GM12873 (cell line): ENCODE data around the gene VPS16.

ENCODE experiments used
- CTCF ChIP-seq: IDR thresholded peaks from 2 replicates; pipeline ENCODE4 v1.5.1; 2012; ENCODE audit warnings: low read depth, mild to moderate bottlenecking, moderate library complexity, low read length, control low read depth; ENCODE audit not compliant: insufficient read depth; ENCODE audit errors: missing control alignments

Gene VPS16

DNA sequence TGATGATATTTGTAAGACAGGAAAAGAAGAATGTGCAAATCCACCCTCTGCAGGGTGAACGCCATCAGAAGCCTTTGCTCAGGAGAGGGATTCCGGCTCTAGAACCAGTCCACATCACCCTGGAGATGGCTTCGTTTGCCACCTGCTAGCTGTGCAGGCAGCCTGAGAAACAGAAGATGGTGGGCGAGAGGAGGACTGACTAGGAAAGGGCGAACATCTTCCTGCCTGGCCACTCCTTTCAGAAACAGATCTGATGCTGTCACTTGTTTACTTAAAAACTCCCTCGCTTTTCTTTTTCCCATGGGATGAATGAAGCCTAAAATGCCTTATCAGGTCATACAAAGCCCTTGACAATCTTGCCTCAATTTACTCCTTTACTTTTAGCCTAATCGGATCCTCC is 33.9 kb downstream of the VPS16 start:
- TF ChIP-seq CTCF = no peak

GRCh38 chr20:2875690-2876203 is 35.2 kb downstream of the VPS16 start:
- TF ChIP-seq CTCF = no peak

- TF ChIP-seq CTCF = no peak
These were observed 38.0 kb downstream of the VPS16 start for GRCh38 chr20:2878515-2878914.

DNA sequence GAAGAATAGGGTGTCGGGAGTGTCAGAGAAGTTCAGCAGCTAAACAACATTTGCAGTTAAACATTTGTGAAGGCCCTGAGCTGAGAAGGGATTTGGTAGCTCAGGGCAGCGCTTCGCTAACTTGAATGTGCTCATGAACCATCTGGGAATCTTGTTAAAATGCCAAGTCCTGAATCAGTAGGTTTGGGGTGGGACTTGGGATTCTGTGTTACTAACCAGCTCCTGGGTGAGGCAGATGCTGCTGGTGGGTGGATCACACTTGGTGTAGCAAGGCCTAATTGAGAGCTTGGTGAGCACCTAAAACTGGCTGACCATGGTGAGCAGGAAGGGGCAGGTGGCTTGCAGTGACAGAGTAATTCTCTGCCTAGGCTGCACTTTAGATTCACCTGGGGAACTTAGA is 38.6 kb downstream of the VPS16 start:
- TF ChIP-seq CTCF = no peak

GRCh38 chr20:2880650-2881049 is 40.1 kb downstream of the VPS16 start:
- TF ChIP-seq CTCF = no peak

DNA sequence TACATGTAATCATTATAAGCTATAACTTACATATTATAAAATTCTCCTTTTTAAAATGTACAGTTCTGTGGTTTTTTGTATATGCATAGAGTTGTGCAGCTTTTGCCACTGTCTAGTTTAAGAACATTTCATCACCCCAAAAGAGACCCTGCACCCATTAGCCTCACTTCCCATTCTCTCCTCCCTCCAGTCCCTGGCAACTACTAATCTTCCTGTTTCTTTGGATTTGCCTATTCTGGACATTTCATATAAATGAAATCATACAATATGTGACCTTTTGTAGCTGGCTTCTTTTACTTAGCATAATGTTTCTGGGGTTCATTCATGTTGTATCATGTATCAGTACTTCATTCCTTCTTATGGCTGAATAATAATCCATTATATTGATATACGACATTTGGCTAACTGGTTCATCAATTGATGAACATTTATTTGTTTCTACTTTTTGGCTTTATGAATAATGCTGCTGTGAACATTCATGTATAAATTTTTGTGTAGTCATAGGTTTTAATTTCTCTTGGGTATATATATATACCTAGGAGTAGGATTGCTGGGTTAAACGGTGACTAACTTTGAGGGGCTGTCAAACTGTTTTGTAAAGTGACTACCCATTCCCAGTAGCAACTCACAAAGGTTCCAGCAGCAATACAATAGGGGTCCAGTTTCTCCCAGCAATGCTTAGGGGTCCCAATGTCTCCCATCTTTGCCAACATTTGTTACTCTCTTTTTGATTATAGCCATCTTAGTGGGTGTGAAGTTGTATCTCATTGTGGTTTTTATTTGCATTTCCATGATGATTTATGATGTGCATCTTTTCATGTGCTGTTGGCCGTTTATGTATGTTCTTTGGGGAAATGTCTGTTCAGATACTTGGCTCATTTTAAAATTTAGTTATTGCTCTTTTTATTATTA is 43.4 kb downstream of the VPS16 start:
- no peak for TF ChIP-seq CTCF

DNA sequence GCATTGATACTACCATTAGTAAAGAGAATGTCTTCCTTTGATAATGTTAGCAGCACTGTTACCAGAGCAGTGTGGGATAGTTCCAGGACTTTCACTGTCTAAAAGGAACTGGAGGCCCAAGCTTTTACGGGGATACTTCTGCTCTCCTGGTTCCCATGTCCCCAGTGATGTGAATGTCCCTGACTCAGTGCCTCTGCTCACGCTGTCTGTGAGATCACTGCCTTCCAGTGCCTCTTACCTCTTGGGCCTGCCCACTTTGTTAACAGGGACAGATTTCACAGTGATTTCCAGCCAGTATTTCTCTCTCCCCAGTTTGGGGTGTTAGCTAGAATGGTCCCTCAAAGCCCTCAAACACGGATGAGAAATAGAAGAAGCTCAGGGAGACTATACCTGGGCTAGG is 47.2 kb downstream of the VPS16 start:
- TF ChIP-seq CTCF = no peak
